ENCODE measurements around the gene COL9A3. TPM values are rescaled to one million over a fixed set of nuclear protein-coding genes. Genes with fewer than 3 reads are reported as not detected.
A peak's percentile ranks its signal among the peaks of the same experiment; 100 is the strongest.

COL9A3 gene
- total and polyA plus RNA-seq, 2 of the 8 experiments (the other 6 are each of a cell fraction or from before 2014, with no cell fraction given) = 21.7 to 80.1 TPM

GRCh38 chr20:62788607-62789006, 28.2 kb upstream of the COL9A3 start:
- DNase-seq (ENCODE audit: low read depth in 1 of 2, low spot score in 2 of 2) = no peak
- TF ChIP-seq EP300 (IDR thresholded peaks at IDR 0.05; ENCODE audit: borderline replicate concordance in 1 of 2, low read depth in 2 of 2, low read length in 2 of 2) = no peak
- TF ChIP-seq JUN (IDR thresholded peaks at IDR 0.05; ENCODE audit: low read depth, low read length) = no peak
- TF ChIP-seq FOSL1 (IDR thresholded peaks at IDR 0.05; ENCODE audit: insufficient read depth, low read depth, low read length) = no peak
- TF ChIP-seq TAF7 (optimal IDR thresholded peaks at IDR 0.05; ENCODE audit: borderline replicate concordance, low read depth, low read length) = no peak
- TF ChIP-seq JUND (IDR thresholded peaks at IDR 0.05; ENCODE audit: low read length) = no peak
- TF ChIP-seq KDM5A (IDR thresholded peaks at IDR 0.05; ENCODE audit: low read length) = no peak
- TF ChIP-seq USF2 (IDR thresholded peaks at IDR 0.05; ENCODE audit: low read length) = no peak
- TF ChIP-seq E2F6 (IDR thresholded peaks at IDR 0.05) = no peak
- no peak for TF ChIP-seq HDAC6 (IDR thresholded peaks at IDR 0.05; ENCODE audit: low read depth, low read length)
- no peak for TF ChIP-seq CTBP2 (IDR thresholded peaks at IDR 0.05; ENCODE audit: borderline replicate concordance, insufficient read depth, insufficient read length, low read length)
- no peak for TF ChIP-seq GTF2F1 (IDR thresholded peaks at IDR 0.05; ENCODE audit: borderline replicate concordance, low read depth, low read length)

More at GRCh38 chr20:62788607-62789006, 28.2 kb upstream of the COL9A3 start:
- Histone ChIP-seq H3K79me2 (ENCODE audit: control insufficient read depth in 1 of 2, insufficient read depth in 2 of 2, low read length in 2 of 2) (no peaks in the 10 kb centered on the region), H3K27ac (ENCODE audit: low read depth, low read length) (no peak overlapping the region), H3K23me2 (ENCODE audit: low read depth, low read length) (no peaks in the 10 kb centered on the region), H2AFZ (ENCODE audit: low read length) (no peak overlapping the region), H4K5ac (ENCODE audit: insufficient read length, low read depth, low read length) (no peak overlapping the region), H3K4ac (replicated peaks; ENCODE audit: insufficient read length, low read depth, low read length) (no peak overlapping the region), H3K79me1 (ENCODE audit: low read depth, low read length) (no peaks in the 10 kb centered on the region), H2BK12ac (ENCODE audit: low read depth, low read length) (no peak overlapping the region), H3K9me3 (ENCODE audit: insufficient read depth in 2 of 2, low read depth in 1 of 2, low read length in 1 of 2) (no peaks in the 10 kb centered on the region), H4K20me1 (replicated peaks in 1 of 2; ENCODE audit: control insufficient read depth in 1 of 2, insufficient read depth in 2 of 2, low read length in 2 of 2) (no peaks in the 10 kb centered on the region), H3K14ac (ENCODE audit: insufficient read length) (no peak overlapping the region), H4K91ac (replicated peaks; ENCODE audit: insufficient read length, low read length) (no peak overlapping the region), H3K4me2 (ENCODE audit: insufficient read depth in 1 of 2, low read depth in 2 of 2, low read length in 2 of 2) (no peak overlapping the region), H3K18ac (ENCODE audit: extremely low read depth, low read length) (no peak overlapping the region), H2BK15ac (ENCODE audit: low read length) (0 out of 2 replicates have a peak overlapping the region, but pooled peaks have one; percentile 46), H3K27me3 (replicated peaks in 1 of 4; ENCODE audit: control insufficient read depth in 3 of 4, extremely low read depth in 1 of 4, insufficient read depth in 3 of 4, low read length in 3 of 4) (peaks cover 0 to 3% (median 0%) of the 10 kb centered on the region in 4 experiments; a peak in 3 of 7 replicates), H2BK20ac (ENCODE audit: low read length) (no peak overlapping the region), H3K36me3 (ENCODE audit: control insufficient read depth in 2 of 4, insufficient read depth in 4 of 4, low read length in 3 of 4) (no peaks in the 10 kb centered on the region), H2BK5ac (ENCODE audit: low read depth, low read length) (no peak overlapping the region), H3K56ac (replicated peaks; ENCODE audit: insufficient read length, low read depth, low read length) (no peak overlapping the region), H2AK5ac (ENCODE audit: low read depth, low read length) (no peak overlapping the region), H3K9ac (replicated peaks in 1 of 4; ENCODE audit: extremely low read depth in 1 of 4, low read depth in 3 of 4, low read length in 3 of 4) (no peak overlapping the region), H3K4me1 (replicated peaks in 1 of 4; ENCODE audit: control insufficient read depth in 3 of 4, insufficient read depth in 4 of 4, low read length in 3 of 4) (peaks cover 0 to 4% (median 1%) of the 10 kb centered on the region in 4 experiments; a peak in 4 of 7 replicates), H2BK120ac (replicated peaks; ENCODE audit: low read depth, low read length) (no peak overlapping the region), H4K8ac (ENCODE audit: extremely low read depth, insufficient read depth, low read length) (no peak overlapping the region), H3K23ac (ENCODE audit: insufficient read length) (no peak overlapping the region), H3K4me3 (ENCODE audit: extremely low read depth in 1 of 4, insufficient read depth in 2 of 4, low read depth in 3 of 4, low read length in 4 of 4) (no peak overlapping the region)
- ChIA-PET POLR2A (ENCODE audit: partially characterized antibody) (interaction anchor here (0.6 kb wide), 1 partner anchor 16 kb away, joined by 3 read pairs; the partner anchor contains the start of gene OGFR), CTCF (ENCODE audit: partially characterized antibody) (interaction anchor here (0.6 to 6.4 kb wide), 15 partner anchors 9 to 826 kb away, joined by 3 to 47 read pairs (median 12); partner anchors contain the start of gene NTSR1)
- no peak for FAIRE-seq
- WGBS, 2 experiments (ENCODE audit: extremely low coverage in 1 of 2, insufficient coverage in 1 of 2, insufficient read length in 1 of 2, insufficient replicate concordance in 2 of 2, low coverage in 1 of 2, low lambda C conversion rate in 2 of 2, missing lambda C conversion rate in 1 of 2) = 92% methylated on average over 13 of the region's 15 CpGs; no CpG with 5 or more reads in 1 of the 2 experiments

Data from H1 (cell line).